Measurements from ENCODE around the gene UBE2L3. TPM values are rescaled to one million over a fixed set of nuclear protein-coding genes. Genes with fewer than 3 reads are reported as not detected.
"Not testable (repeated sequence)": the region's sequence is repeated elsewhere in the genome, so short reads cannot be mapped to it uniquely, and the experiment has no call there.

UBE2L3 gene
- total and polyA plus RNA-seq, 2 donors = 39.4 to 50.1 TPM

DNA sequence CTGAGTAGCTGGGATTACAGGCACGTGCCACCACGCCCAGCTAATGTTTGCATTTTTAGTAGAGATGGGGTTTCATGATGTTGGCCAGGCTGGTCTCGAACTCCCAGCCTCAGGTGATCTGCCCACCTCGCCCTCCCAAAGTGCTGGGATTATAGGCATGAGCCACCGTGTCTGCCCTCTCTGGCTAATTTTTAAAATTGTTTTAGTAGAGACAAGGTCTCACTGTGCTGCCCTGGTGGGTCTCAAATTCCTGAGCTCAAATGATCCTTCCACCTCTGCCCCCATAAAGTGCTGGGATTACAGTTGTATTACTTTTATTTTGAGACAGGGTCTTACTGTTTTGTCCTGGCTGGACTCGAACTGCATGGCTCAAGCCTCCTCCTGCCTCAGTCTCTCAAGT is 78.0 kb downstream of the UBE2L3 start:
- DNase-seq (ENCODE audit: low read depth in 6 of 9, low spot score in 9 of 9); H3K4me3 ChIP-seq (ENCODE audit: low read length in 2 of 2); H3K27me3 ChIP-seq (ENCODE audit: control insufficient read depth in 2 of 2, insufficient read depth in 1 of 2, low read length in 1 of 2); H3K27ac ChIP-seq (ENCODE audit: low read depth in 1 of 2, low read length in 1 of 2); H3K9me3 ChIP-seq (ENCODE audit: control insufficient read depth in 2 of 2, insufficient read depth in 1 of 2, low read length in 1 of 2): not testable (repeated sequence)
- H3K4me1 ChIP-seq (ENCODE audit: control insufficient read depth in 2 of 2, insufficient read depth in 2 of 2, low read length in 2 of 2) = peaks cover 17 to 22% of the 10 kb centered on the region in 2 donors
- 98% methylated on average over 6 of the region's 6 CpGs for WGBS
- H3K36me3 ChIP-seq (ENCODE audit: control insufficient read depth in 2 of 2, insufficient read depth in 2 of 2, low read length in 1 of 2) = peaks cover 15 to 35% of the 10 kb centered on the region in 2 donors

GRCh38 chr22:21646608-21647590 is 79.4 kb downstream of the UBE2L3 start:
- Histone ChIP-seq H3K4me1 (ENCODE audit: control insufficient read depth in 2 of 2, insufficient read depth in 2 of 2, low read length in 2 of 2) (peaks cover 17 to 27% of the 10 kb centered on the region in 2 donors), H3K36me3 (ENCODE audit: control insufficient read depth in 2 of 2, insufficient read depth in 2 of 2, low read length in 1 of 2) (peaks cover 15 to 35% of the 10 kb centered on the region in 2 donors), H3K9me3 (ENCODE audit: control insufficient read depth in 2 of 2, insufficient read depth in 1 of 2, low read length in 1 of 2) (no peaks in the 10 kb centered on the region), H3K27ac (ENCODE audit: low read depth in 1 of 2, low read length in 1 of 2) (no peak overlapping the region), H3K4me3 (ENCODE audit: low read length in 2 of 2) (no peak overlapping the region), H3K27me3 (ENCODE audit: control insufficient read depth in 2 of 2, insufficient read depth in 1 of 2, low read length in 1 of 2) (peaks cover 0 to 3% of the 10 kb centered on the region in 2 donors)
- 60% methylated on average over 14 of the region's 14 CpGs for WGBS
- DNase-seq (ENCODE audit: low read depth in 6 of 9, low spot score in 9 of 9) = peak in 6 of 9 donors; percentile 71 to 91 (median 80)

GRCh38 chr22:21650280-21650679 is 82.8 kb downstream of the UBE2L3 start:
- 98% methylated on average over 7 of the region's 7 CpGs for WGBS
- H3K4me1 ChIP-seq (ENCODE audit: control insufficient read depth in 2 of 2, insufficient read depth in 2 of 2, low read length in 2 of 2) = peaks cover 14 to 31% of the 10 kb centered on the region in 2 donors
- peaks cover 8 to 32% of the 10 kb centered on the region in 2 donors for H3K36me3 ChIP-seq (ENCODE audit: control insufficient read depth in 2 of 2, insufficient read depth in 2 of 2, low read length in 1 of 2)
- no peak overlapping the region for H3K27ac ChIP-seq (ENCODE audit: low read depth in 1 of 2, low read length in 1 of 2)
- H3K9me3 ChIP-seq (ENCODE audit: control insufficient read depth in 2 of 2, insufficient read depth in 1 of 2, low read length in 1 of 2) = no peaks in the 10 kb centered on the region
- H3K27me3 ChIP-seq (ENCODE audit: control insufficient read depth in 2 of 2, insufficient read depth in 1 of 2, low read length in 1 of 2) = peaks cover 0 to 11% of the 10 kb centered on the region in 2 donors
- no peak for DNase-seq (ENCODE audit: low read depth in 6 of 9, low spot score in 9 of 9)
- H3K4me3 ChIP-seq (ENCODE audit: low read length in 2 of 2) = no peak overlapping the region

GRCh38 chr22:21650823-21651520 is 83.5 kb downstream of the UBE2L3 start:
- WGBS = 18% methylated on average over 6 of the region's 6 CpGs
- DNase-seq (ENCODE audit: low read depth in 6 of 9, low spot score in 9 of 9) = peak in 1 of 9 donors; percentile 24
- peak overlapping the region in 1 of 2 donors; percentile 65 for H3K4me3 ChIP-seq (ENCODE audit: low read length in 2 of 2)
- H3K27me3 ChIP-seq (ENCODE audit: control insufficient read depth in 2 of 2, insufficient read depth in 1 of 2, low read length in 1 of 2) = peaks cover 0 to 11% of the 10 kb centered on the region in 2 donors
- H3K4me1 ChIP-seq (ENCODE audit: control insufficient read depth in 2 of 2, insufficient read depth in 2 of 2, low read length in 2 of 2) = peaks cover 14 to 31% of the 10 kb centered on the region in 2 donors
- peaks cover 8 to 28% of the 10 kb centered on the region in 2 donors for H3K36me3 ChIP-seq (ENCODE audit: control insufficient read depth in 2 of 2, insufficient read depth in 2 of 2, low read length in 1 of 2)
- peak overlapping the region in 1 of 2 donors; percentile 14 for H3K27ac ChIP-seq (ENCODE audit: low read depth in 1 of 2, low read length in 1 of 2)
- H3K9me3 ChIP-seq (ENCODE audit: control insufficient read depth in 2 of 2, insufficient read depth in 1 of 2, low read length in 1 of 2) = no peaks in the 10 kb centered on the region

GRCh38 chr22:21651521-21652009 is 84.1 kb downstream of the UBE2L3 start:
- H3K27ac ChIP-seq (ENCODE audit: low read depth in 1 of 2, low read length in 1 of 2) = peak overlapping the region in 1 of 2 donors; percentile 14
- H3K27me3 ChIP-seq (ENCODE audit: control insufficient read depth in 2 of 2, insufficient read depth in 1 of 2, low read length in 1 of 2) = peaks cover 0 to 11% of the 10 kb centered on the region in 2 donors
- no peaks in the 10 kb centered on the region for H3K9me3 ChIP-seq (ENCODE audit: control insufficient read depth in 2 of 2, insufficient read depth in 1 of 2, low read length in 1 of 2)
- peaks cover 14 to 30% of the 10 kb centered on the region in 2 donors for H3K4me1 ChIP-seq (ENCODE audit: control insufficient read depth in 2 of 2, insufficient read depth in 2 of 2, low read length in 2 of 2)
- under 1% methylated on average over 29 of the region's 29 CpGs for WGBS
- peak overlapping the region; percentile 46 to 65 for H3K4me3 ChIP-seq (ENCODE audit: low read length in 2 of 2)
- H3K36me3 ChIP-seq (ENCODE audit: control insufficient read depth in 2 of 2, insufficient read depth in 2 of 2, low read length in 1 of 2) = peaks cover 3 to 24% of the 10 kb centered on the region in 2 donors
- DNase-seq (ENCODE audit: low read depth in 6 of 9, low spot score in 9 of 9) = no peak

DNA sequence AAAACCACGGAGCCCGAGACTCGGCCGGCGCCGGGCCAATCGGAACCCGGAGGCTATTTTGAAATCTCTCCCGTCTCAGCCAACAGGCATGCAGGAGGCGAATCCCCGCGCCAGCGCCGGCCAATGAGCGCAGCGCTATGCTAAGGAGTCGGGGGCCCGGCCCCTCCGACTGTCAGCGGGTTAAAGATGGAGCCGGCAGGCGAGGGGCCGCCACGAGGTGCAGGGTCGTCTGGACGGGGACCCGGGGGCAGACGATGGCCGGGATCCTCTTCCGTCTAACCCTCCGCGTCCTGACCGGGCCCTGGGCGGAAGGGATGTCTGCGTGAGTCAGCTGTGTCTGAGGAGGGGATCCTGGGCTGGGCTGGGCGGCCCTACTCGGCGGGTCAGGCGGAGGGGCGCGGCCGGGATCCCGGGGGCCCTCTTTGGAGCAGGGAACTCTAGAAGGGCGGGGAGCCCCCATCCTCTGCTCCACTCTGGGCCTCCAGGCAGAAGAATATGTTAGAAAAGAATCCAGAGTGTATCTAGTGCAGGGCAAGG is 84.6 kb downstream of the UBE2L3 start:
- no peak overlapping the region for H3K27ac ChIP-seq (ENCODE audit: low read depth in 1 of 2, low read length in 1 of 2)

GRCh38 chr22:21652547-21653545 is 85.3 kb downstream of the UBE2L3 start:
- 38% methylated on average over 40 of the region's 40 CpGs for WGBS
- peak overlapping the region; percentile 46 to 65 for H3K4me3 ChIP-seq (ENCODE audit: low read length in 2 of 2)
- peaks cover 18 to 41% of the 10 kb centered on the region in 2 donors for H3K4me1 ChIP-seq (ENCODE audit: control insufficient read depth in 2 of 2, insufficient read depth in 2 of 2, low read length in 2 of 2)

More for the DNA sequence above, 84.6 kb downstream of the UBE2L3 start:
- peak in 7 of 9 donors; percentile 76 to 93 (median 85) for DNase-seq (ENCODE audit: low read depth in 6 of 9, low spot score in 9 of 9)
- Histone ChIP-seq H3K9me3 (ENCODE audit: control insufficient read depth in 2 of 2, insufficient read depth in 1 of 2, low read length in 1 of 2) (no peaks in the 10 kb centered on the region), H3K4me3 (ENCODE audit: low read length in 2 of 2) (peak overlapping the region; percentile 46 to 65), H3K4me1 (ENCODE audit: control insufficient read depth in 2 of 2, insufficient read depth in 2 of 2, low read length in 2 of 2) (peaks cover 16 to 35% of the 10 kb centered on the region in 2 donors), H3K27me3 (ENCODE audit: control insufficient read depth in 2 of 2, insufficient read depth in 1 of 2, low read length in 1 of 2) (peaks cover 0 to 11% of the 10 kb centered on the region in 2 donors), H3K36me3 (ENCODE audit: control insufficient read depth in 2 of 2, insufficient read depth in 2 of 2, low read length in 1 of 2) (peaks cover 3 to 24% of the 10 kb centered on the region in 2 donors)
- WGBS = under 1% methylated on average over 44 of the region's 44 CpGs

DNA sequence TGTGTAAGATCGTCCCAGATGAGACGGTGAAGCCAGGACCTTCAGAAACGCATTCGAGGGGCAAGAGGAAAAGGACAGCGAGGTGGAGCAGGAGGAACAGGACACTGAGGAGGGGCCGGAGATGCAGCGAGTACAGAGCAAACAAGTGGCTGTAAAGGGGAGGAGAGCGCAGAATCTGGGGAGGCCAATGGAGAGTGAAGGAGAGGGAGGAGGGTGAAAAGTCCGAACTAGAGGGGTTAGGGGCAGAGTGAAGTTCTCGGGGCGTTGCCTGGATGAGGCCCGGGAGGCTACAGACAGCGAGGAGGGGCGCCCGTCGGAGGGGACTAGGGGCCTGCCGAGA is 89.5 kb downstream of the UBE2L3 start:
- Histone ChIP-seq H3K27ac (ENCODE audit: low read depth in 1 of 2, low read length in 1 of 2) (no peak overlapping the region), H3K27me3 (ENCODE audit: control insufficient read depth in 2 of 2, insufficient read depth in 1 of 2, low read length in 1 of 2) (peaks cover 0 to 16% of the 10 kb centered on the region in 2 donors)
- WGBS = 66% methylated on average over 17 of the region's 17 CpGs

More at GRCh38 chr22:21652547-21653545, 85.3 kb downstream of the UBE2L3 start:
- DNase-seq (ENCODE audit: low read depth in 6 of 9, low spot score in 9 of 9) = peak in 1 of 9 donors; percentile 21
- Histone ChIP-seq H3K27ac (ENCODE audit: low read depth in 1 of 2, low read length in 1 of 2) (no peak overlapping the region), H3K27me3 (ENCODE audit: control insufficient read depth in 2 of 2, insufficient read depth in 1 of 2, low read length in 1 of 2) (peaks cover 0 to 14% of the 10 kb centered on the region in 2 donors), H3K9me3 (ENCODE audit: control insufficient read depth in 2 of 2, insufficient read depth in 1 of 2, low read length in 1 of 2) (no peaks in the 10 kb centered on the region), H3K36me3 (ENCODE audit: control insufficient read depth in 2 of 2, insufficient read depth in 2 of 2, low read length in 1 of 2) (peaks cover 3 to 21% of the 10 kb centered on the region in 2 donors)

More for the DNA sequence above, 89.5 kb downstream of the UBE2L3 start:
- H3K9me3 ChIP-seq (ENCODE audit: control insufficient read depth in 2 of 2, insufficient read depth in 1 of 2, low read length in 1 of 2) = no peaks in the 10 kb centered on the region
- no peak for DNase-seq (ENCODE audit: low read depth in 6 of 9, low spot score in 9 of 9)
- H3K36me3 ChIP-seq (ENCODE audit: control insufficient read depth in 2 of 2, insufficient read depth in 2 of 2, low read length in 1 of 2) = peaks cover 0 to 8% of the 10 kb centered on the region in 2 donors
- H3K4me3 ChIP-seq (ENCODE audit: low read length in 2 of 2) = peak overlapping the region; percentile 55 to 57
- peaks cover 12 to 33% of the 10 kb centered on the region in 2 donors for H3K4me1 ChIP-seq (ENCODE audit: control insufficient read depth in 2 of 2, insufficient read depth in 2 of 2, low read length in 2 of 2)

Measured in thymus (tissue), 11 donors.